ENCODE data around the gene GATA5. TPM values are rescaled to one million over a fixed set of nuclear protein-coding genes. Genes with fewer than 3 reads are reported as not detected.

The GATA5 gene
- total RNA-seq, 1 donor from 2014 or later = not detected

DNA sequence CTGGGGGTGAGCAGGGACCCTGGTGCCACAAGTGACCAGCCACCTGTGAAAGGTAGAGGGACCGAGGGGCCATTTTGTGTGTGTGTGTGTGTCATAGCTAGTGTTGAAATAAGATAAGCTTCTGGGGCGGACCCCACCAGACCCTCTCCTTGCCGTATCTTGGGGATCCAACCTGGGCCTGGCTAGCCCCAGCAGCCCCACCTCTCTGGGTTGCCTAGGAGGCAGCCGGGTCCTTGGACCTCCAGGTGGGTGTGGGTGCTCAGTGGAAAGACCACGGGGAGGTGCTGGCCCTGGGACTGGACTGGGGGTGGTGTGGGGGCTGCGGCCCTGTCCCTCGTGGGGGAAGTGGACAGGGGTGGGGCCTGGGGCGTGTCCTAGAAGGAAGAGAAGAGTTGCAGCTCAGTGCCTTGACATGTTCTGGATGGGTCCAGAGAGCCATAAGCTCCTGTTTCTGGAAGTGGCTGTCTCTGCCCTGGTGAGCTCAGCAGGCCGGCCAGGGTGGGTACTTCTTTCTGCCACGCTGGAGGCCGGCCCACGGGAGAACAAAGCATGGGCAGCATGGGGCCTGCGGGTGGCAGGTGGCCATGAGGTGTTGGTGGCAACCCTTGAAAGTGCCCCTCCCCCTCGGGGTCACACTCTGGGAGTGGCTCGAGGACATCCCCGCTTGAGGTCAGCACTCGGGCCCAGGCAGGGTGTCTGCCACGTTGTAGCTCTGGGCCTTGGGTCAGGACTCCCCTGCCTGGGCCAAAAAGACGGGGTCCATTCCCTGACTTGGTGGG lies 56.9 kb downstream of the GATA5 start:
- Mint-ChIP-seq H3K27ac (no peak overlapping the region), H3K36me3 (ENCODE audit: low read depth) (no peaks in the 10 kb centered on the region), H3K9me3 (no peaks in the 10 kb centered on the region), H3K4me3 (no peak overlapping the region), H3K4me1 (no peaks in the 10 kb centered on the region), H3K27me3 (no peaks in the 10 kb centered on the region)
- TF ChIP-seq, protein P1, sequence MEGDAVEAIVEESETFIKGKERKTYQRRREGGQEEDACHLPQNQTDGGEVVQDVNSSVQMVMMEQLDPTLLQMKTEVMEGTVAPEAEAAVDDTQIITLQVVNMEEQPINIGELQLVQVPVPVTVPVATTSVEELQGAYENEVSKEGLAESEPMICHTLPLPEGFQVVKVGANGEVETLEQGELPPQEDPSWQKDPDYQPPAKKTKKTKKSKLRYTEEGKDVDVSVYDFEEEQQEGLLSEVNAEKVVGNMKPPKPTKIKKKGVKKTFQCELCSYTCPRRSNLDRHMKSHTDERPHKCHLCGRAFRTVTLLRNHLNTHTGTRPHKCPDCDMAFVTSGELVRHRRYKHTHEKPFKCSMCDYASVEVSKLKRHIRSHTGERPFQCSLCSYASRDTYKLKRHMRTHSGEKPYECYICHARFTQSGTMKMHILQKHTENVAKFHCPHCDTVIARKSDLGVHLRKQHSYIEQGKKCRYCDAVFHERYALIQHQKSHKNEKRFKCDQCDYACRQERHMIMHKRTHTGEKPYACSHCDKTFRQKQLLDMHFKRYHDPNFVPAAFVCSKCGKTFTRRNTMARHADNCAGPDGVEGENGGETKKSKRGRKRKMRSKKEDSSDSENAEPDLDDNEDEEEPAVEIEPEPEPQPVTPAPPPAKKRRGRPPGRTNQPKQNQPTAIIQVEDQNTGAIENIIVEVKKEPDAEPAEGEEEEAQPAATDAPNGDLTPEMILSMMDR (IDR thresholded peaks at IDR 0.05) = no peak
- ATAC-seq (ENCODE audit: low read depth) (no peak), DNase-seq (no peak)
- ChIA-PET CTCF (no interaction called here), POLR2A (no interaction called here)
- intact Hi-C loops (cut with micrococcal nuclease) = no loop called here

DNA sequence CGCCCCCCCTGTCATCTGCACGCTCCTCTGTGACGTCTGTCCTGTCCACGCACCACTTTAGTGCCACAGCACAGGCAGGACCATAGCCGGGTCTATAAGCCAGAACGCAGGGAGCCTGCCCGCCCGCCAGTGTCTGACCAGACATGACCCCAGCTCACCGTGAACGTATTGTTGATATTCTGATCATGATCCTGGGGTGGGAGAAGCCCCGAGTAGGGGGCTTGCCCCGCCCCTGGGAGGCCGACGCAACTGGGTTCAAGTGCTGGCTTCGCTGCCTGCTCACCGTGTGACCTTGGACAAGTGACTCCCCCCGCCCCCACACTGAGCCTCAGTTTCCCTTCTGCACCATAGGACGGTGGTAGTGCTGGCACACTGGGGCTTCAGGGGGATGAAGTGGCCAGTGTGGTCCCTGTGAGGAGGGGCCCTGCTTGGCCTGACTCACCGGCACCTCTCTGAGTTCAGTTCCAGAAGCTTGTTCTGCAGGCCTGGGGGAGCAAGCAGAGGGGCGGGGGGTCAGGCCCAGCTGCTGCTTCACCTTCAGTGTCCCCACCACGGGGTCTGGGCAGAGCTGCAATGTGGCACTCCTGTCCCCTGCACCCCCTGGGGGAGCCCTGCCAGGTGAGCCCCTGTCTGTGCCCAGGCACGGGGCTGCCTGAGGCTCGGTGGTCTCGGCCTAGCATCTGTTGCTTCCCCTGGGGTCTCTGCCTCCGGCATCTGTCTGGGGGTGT lies 57.6 kb downstream of the GATA5 start:
- no peak for ATAC-seq (ENCODE audit: low read depth)
- Mint-ChIP-seq H3K9me3 (no peaks in the 10 kb centered on the region), H3K4me3 (no peak overlapping the region), H3K36me3 (ENCODE audit: low read depth) (no peaks in the 10 kb centered on the region), H3K27me3 (no peaks in the 10 kb centered on the region), H3K27ac (no peak overlapping the region), H3K4me1 (no peaks in the 10 kb centered on the region)
- CTCF ChIA-PET = no interaction called here
- POLR2A ChIA-PET = no interaction called here
- TF ChIP-seq, protein P1 (IDR thresholded peaks at IDR 0.05) = no peak
- DNase-seq = no peak
- intact Hi-C loops (cut with micrococcal nuclease) = no loop called here

DNA sequence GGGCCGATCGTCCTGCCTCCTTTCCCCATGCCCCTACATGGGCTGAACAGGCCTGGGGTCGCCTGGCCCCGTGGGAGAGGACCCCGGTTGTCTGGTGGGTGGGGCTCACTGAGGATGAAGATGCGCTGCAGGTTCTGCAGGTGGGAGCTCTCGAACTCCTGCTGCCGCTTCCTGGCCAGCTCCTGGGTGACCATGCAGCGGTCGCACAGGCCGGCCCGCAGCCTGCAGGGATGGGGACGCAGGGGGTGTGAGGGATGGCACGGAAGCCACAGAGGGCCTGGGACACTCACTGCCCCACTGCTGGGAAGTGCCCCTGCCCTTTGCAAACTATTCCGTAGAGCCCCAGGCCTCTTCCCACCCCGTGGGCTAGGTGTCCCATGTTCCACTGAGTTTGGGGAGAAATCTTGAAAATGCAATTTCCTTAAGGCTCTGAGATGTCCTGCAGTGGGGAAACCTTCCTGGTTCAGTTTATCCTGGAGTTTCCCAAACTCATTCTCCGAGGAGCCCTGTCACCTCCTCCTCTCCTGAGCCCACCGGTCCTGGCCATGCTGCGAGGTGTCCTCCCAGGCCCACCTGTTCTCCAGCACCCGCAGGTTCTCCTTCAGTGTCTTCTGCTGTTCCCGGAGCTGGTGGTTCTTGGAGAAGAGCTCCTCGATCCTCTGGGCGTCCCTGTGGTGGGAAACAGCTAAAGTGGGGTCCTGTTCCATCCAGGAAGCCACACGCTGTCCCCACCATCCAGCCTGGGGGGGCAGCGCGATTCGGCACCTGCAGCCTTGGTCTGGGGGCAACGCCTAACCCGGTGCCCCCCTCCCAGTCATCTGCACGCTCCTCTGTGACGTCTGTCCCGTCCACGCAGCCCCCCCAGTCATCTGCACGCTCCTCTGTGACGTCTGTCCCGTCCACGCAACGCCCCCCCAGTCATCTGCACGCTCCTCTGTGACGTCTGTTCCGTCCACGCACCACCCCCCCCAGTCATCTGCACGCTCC lies 58.9 kb downstream of the GATA5 start:
- Mint-ChIP-seq H3K4me1 (no peaks in the 10 kb centered on the region), H3K36me3 (ENCODE audit: low read depth) (no peaks in the 10 kb centered on the region), H3K4me3 (no peak overlapping the region), H3K27me3 (no peaks in the 10 kb centered on the region), H3K27ac (no peak overlapping the region), H3K9me3 (no peaks in the 10 kb centered on the region)
- DNase-seq (no peak), ATAC-seq (ENCODE audit: low read depth) (no peak)
- intact Hi-C loops (cut with micrococcal nuclease) = no loop called here
- POLR2A ChIA-PET = no interaction called here
- CTCF ChIA-PET = no interaction called here
- TF ChIP-seq, protein P1 (IDR thresholded peaks at IDR 0.05) = no peak

DNA sequence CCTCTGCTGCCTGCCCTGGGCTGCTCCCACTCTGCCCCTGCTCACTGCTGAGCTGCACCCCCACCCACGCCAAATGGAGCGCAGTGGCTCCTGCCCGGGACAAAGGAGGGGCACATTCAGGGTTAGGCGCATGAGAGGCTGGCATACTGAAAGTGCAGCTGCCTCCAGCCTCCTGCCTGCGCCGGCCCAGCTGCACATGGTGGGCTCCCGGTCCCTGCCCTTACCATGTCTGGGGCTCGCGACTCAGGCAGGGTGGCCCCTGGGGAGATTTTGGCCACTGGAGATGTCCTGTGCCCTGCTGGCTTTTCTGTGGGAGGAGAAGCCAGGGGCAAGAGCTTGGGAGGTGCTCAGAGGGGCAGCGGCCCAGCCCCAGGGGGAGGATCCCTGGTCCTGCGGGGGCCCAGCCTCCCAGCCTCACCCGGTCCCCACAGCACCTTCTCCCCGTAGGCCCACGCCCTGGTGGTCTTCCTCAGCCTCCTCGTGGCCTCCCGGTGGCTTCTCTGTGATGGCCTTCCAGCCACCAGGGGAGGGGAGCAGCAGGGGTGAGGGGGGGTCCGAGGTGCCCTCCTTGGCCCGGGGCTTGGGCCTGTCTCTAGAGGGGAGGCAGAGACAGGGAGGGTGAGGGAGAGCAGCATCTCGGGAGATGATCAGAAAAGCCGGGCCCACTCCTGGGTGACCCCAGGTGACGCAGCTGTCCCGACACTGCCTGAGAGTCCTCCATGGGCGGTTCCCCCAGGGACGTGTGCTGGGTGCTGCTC lies 60.3 kb downstream of the GATA5 start:
- no peaks in the 10 kb centered on the region for H3K4me1 Mint-ChIP-seq
- no peak overlapping the region for H3K27ac Mint-ChIP-seq
- no peak overlapping the region for H3K4me3 Mint-ChIP-seq
- no peaks in the 10 kb centered on the region for H3K9me3 Mint-ChIP-seq
- H3K36me3 Mint-ChIP-seq (ENCODE audit: low read depth) = no peaks in the 10 kb centered on the region
- DNase-seq = no peak
- TF ChIP-seq, protein P1 (IDR thresholded peaks at IDR 0.05) = no peak
- no peaks in the 10 kb centered on the region for H3K27me3 Mint-ChIP-seq
- intact Hi-C loops (cut with micrococcal nuclease) = no loop called here
- ChIA-PET CTCF (no interaction called here), POLR2A (no interaction called here)
- ATAC-seq (ENCODE audit: low read depth) = no peak
